Inferior parietal cortex (tissue), 1 donor: ENCODE data around the gene NR1I3.

ENCODE experiments used
- DNase-seq: peaks from one replicate; pipeline ENCODE4 v3.0.0-alpha.2; 2016; ENCODE audit errors: extremely low spot score

Gene NR1I3

DNA sequence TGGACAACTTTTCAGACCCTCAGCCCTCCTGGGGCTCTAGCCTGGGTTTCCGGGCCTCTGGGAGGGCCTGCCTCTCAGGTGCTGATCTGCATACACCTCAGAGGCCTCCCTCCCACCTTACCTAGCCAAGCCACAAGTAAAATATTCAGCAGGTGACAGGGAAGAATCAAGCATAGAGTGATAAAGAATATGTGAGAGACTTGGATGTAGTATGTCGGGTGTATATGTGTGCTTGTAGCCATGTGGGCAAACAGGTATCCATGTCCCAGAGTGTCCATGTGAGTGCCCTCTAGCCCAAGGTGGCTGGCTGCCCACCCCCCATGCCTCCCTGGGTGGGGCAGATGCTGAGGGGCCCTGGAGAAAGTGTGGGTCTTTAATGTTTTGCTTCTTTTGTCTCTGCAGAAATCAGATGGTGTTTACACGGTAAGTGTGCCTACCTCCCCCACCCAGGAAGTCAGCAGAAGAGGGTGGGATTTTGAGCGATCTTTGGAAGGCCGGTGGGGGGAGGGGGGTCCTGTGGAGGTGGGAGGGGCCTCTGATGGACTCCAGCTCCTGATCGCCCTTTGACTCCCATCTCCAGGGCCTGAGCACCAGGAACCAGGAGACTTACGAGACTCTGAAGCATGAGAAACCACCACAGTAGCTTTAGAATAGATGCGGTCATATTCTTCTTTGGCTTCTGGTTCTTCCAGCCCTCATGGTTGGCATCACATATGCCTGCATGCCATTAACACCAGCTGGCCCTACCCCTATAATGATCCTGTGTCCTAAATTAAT lies 19.5 kb downstream of the NR1I3 start:
- no peak for DNase-seq

DNA sequence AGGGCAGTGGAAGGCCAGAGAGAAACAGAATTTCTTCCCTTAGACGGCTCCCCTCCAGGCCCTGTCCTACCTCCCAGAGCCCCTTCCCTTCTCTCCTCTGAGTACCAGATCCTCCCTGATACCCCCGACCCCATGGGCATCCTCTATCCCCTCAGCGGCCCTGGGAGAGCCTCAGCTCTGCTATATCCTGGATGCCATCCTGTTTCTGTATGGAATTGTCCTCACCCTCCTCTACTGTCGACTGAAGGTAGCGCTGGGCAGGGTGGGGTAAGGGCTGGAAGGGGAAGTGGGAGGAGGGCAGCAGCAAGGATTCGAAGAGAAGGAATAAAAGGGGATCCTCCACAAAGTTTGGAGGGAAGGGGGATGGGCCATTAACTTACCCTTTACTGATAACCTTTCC lies 20.2 kb downstream of the NR1I3 start:
- no peak for DNase-seq

- DNase-seq = no peak
These were observed 20.9 kb downstream of the NR1I3 start for GRCh38 chr1:161216945-161217712.

GRCh38 chr1:161215076-161215475 lies 22.9 kb downstream of the NR1I3 start, which contains the start of gene FCER1G:
TSS of gene FCER1G (plus strand) at chr1:161215295. CDS start at chr1:161215322, 27 bp downstream.
- DNase-seq = no peak

GRCh38 chr1:161214369-161214768 lies 23.6 kb downstream of the NR1I3 start:
- no peak for DNase-seq

DNA sequence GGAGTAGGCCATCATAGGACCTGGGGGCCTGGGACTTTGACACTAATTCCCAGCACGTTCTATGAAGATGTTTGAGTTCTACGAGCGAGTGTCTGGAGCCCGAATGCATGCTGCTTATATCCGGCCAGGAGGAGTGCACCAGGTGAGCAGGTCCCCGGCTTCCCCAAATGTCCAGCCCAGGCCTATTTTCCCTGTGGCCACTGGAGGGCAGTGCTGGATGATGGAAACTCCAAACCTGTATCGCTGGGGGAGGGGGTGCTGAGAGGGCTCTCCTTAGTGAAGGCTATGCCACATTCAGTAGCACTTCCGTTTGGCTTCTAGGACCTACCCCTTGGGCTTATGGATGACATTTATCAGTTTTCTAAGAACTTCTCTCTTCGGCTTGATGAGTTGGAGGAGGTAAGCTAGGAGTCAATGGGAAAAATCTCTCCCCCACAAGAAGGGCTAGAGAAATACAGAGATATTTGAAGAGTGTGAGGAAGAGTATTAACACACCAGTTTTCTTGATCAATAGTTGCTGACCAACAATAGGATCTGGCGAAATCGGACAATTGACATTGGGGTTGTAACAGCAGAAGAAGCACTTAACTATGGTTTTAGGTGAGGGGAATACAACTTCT lies 28.1 kb downstream of the NR1I3 start:
- DNase-seq = peak; percentile 71

- no peak for DNase-seq
These were observed 30.8 kb downstream of the NR1I3 start for GRCh38 chr1:161207173-161207572.

DNA sequence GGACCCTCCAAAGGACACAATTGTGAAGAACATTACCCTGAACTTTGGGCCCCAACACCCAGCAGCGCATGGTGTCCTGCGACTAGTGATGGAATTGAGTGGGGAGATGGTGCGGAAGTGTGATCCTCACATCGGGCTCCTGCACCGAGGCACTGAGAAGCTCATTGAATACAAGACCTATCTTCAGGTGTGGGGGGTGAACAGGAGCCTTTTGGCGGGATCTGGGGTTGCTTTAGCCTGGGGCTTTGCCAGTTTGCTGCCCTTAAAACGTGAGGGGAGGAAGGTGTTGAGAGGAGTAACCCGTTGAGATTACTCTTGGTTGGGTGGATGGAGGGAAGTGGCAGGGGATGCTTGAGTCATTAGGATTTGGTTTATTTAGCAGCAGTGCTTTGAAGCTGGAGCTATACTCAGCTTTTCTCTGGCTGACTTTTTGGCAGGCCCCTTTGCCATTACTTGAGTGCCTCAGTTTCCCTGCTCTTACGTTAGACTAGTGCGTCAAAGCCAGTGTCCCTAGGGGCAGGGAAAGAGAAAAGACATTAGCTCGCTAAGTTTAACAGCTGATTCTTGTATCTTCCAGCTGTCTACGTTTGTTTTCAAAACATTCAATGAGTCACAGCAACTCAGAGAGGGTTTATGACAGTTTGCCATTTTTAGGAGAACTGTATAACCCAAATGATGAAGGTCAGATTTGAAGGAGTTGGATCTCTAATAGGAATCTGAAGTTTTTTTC lies 31.4 kb downstream of the NR1I3 start:
- no peak for DNase-seq

DNA sequence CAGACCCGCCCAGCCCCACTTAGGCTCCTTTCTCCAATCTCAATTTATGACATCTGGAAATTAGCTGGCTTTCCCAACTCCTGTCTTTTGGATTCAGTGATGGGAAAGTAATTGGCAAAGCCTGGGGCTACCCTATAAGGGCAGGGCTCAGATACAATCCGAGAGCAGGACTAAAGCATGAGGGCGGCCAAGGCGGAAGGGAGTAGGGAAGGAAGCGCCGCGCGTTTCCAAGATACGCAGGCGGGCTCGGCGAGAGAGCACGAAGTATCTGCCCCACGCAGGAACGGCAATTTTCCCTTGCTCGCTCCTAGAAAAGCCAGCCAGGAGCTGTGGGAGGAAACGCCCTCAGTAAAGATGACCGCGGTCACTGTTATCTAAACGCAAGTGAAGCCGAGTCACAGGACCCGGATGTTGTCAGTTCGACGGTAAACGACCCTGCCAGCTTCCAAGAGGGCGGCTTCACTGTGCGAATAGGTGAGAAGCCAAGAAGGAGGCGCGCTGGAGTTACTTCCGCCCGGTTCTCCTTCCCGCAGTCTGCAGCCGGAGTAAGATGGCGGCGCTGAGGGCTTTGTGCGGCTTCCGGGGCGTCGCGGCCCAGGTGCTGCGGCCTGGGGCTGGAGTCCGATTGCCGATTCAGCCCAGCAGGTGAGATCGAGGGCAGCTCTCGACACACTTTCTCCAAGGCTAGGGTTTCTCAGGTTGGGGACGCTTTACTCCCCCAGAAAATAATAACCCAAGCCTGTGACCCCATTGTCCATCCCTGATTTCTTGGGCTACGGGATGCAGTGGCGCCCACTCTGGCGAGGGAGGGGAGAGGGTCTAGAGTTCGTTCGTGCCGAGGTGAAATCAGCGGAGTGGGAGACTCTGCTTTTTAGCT lies 35.9 kb downstream of the NR1I3 start, which contains the start of gene NDUFS2:
TSS of gene NDUFS2 (plus strand) at position 532 of the 877 bp plus-strand sequence. CDS start at position 551, 19 bp downstream.
- peak; percentile 99 for DNase-seq

DNA sequence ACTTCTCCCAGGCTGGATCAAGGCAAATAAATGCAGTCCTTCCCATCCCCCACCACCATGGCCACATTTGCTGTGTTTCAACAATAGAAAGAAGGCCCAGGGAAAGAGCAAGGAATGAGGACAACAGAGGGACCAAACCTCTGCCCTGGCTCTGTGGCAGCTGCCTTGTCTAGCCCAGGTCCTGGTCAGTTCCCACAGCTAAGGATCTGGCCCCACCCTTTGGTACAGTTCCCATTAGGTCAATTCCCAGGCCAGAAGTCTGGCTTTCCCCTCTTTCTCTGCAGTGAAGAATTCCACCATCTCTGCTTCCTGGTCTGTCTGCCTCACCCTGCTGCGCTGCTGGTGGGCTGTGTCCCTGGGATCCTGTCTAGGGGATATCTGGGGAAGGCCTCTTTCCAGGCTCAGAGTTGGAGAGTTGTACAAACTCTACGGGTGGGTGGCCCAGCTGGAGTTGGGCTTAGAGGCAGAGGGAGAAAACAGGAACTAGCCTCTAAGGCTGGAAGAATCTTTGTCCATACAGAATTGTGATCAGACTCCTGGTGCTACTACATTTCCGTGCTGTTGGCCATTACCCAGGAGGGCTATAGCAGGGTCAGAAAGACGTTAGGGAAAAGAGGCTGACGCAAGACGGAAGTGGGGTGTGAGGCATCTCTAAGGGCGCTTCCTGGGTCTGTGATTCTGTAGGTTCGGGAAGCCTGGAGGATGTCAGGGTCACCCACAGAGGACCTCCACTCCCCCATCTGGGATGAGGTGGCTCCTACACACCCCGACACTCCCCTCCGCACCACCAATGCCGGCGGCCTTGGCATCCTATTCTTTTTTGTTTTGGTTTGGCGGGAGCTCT lies 36.8 kb downstream of the NR1I3 start:
- DNase-seq = peak; percentile 46

GRCh38 chr1:161200421-161200991 lies 37.5 kb downstream of the NR1I3 start:
- DNase-seq = peak; percentile 63

GRCh38 chr1:161199506-161200139 lies 38.4 kb downstream of the NR1I3 start:
- no peak for DNase-seq

DNA sequence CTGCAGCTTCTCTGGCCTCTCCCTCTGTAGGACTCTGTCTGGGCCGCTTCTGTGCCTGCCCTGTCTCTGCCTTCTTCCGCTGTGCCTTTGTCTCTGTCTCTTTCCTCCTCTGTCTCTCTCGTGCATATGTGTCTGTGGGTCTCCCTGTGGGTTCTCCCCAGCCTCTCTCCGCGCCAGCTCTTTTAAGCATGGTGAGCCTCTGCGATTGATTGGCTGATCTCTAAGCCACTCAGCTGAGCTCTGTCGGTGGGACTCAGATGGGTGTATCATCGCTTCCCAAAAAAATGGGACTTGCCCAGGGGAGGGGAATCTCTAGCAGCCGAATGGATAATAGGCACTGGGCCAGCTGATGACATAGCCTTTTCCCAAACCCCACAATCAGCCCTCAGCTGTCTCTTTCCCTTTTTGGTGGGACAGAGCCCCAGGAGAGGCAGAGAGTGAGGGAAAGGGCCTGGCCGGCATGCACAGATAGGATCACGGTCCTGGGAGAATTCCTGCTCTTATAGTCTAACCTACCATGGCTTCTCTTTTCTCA lies 39.0 kb downstream of the NR1I3 start, which contains the start of gene ADAMTS4:
TSS of gene ADAMTS4 (minus strand) at position 158 of the 535 bp plus-strand sequence. CDS start 427 bp downstream, outside the sequence.
- DNase-seq = peak; percentile 86

DNA sequence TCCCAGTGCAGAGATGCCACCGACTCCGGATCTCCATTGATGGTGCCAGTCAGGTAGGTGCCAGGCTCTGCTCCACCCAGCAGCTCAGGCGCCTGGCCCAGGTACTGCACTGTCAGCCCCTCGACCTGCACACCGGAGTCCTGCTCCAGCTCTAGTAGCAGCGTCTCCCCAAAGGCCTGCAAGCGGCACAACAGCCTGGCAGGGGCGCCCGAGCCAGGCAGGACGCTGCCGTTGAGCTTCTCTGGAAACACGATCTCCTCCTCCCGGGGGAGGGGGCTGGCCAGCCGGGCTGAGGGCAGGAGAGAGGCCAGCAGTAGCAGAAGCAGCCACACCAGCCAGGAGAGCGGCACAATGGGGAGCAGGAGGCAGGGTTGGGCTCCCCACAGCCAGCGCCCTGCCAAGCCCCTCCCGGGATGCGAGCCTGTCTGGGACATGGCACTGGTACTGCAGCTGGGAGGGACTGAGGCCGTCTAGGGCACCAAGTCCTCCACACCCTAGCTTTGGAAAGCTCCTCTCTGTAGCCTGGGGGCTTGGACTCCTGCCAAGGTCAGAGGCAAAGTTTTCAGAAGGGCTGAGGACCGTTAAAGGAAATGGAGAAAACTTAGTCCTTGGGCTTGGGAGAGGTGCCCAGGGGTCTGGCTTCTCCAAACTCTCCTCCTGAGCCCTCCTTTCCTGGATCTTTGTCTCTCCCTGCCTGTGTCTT lies 39.7 kb downstream of the NR1I3 start:
- DNase-seq = no peak

GRCh38 chr1:161197560-161198193 lies 40.3 kb downstream of the NR1I3 start:
- no peak for DNase-seq

DNA sequence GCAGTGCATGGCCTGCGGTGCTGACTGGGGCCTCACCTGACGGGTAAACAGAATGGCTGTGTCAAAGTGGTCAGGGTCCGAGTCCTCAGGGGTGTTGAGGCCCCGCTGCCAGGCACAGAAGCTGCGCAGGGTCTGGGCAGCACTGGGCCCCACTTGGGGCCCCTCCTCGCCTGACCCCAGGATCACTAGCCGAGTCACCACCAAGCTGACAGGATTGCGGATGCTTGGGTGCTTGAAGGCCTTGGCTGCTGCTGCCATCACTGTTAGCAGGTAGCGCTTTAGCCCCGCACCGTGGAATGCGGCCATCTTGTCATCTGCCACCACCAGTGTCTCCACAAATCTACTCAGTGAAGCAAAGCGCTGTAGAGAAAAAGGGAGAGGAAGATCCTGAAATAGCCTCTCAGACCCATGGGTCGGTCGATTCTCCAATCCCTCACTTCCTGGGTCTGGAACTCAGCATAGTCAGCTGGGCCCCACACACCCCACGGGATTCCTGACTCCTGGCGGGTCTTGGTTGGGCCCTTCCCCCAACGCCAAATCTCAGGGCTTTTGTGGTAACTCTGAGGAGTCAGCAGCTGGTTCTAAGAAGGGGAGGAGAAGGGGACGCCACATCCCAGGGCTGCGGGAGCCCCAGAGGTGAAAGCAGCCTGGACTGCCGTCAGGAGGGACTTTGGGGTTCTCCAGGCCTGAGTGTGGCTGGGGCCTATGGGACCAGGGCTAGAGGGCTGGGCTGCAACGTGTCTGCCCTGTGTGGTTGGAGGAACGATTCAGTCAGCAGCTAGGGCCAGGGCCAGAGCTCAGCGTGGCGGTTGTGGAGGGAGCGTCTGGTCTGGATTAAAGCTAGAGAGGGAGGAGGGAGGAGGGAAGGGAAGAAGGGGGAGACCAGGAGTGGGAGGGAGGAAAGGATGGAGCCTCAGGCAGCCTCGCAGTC lies 41.2 kb downstream of the NR1I3 start:
- no peak for DNase-seq
